ENCODE results near the gene NUP107.

- no peak for TF ChIP-seq CTCF (IDR thresholded peaks at IDR 0.05)
- TF ChIP-seq POLR2A (IDR thresholded peaks at IDR 0.05), result no peak
Observed at GRCh38 chr12:68667291-68667690, 19.5 kb upstream of the NUP107 start.
